GM12891 (cell line): Measurements from ENCODE around the gene ACKR2.

ENCODE experiments used
- DNase-seq: peaks from one replicate; pipeline ENCODE4 v3.0.0; 2011; ENCODE audit warnings: low spot score; ENCODE audit not compliant: insufficient read length
- FAIRE-seq: peaks from 2 replicates; lab custom pipeline; 2011; peaks lifted over from hg19 to GRCh38; lab: Jason Lieb, UNC
- PAX5 ChIP-seq: IDR thresholded peaks from 2 replicates; pipeline ENCODE4 v1.6.1; 2011; ENCODE audit warnings: low read length, moderate library complexity, mild to moderate bottlenecking; ENCODE audit not compliant: insufficient read depth, severe bottlenecking
- POLR2A ChIP-seq: IDR thresholded peaks from 2 replicates; pipeline ENCODE4 v1.6.1; 2011; ENCODE audit warnings: low read depth, low read length, control low read depth
- POLR2AphosphoS5 ChIP-seq: IDR thresholded peaks from 2 replicates; pipeline ENCODE4 v1.6.1; 2011; ENCODE audit warnings: low read depth, low read length, control low read depth
- POU2F2 ChIP-seq: IDR thresholded peaks from 2 replicates; pipeline ENCODE4 v1.6.1; 2011; ENCODE audit warnings: low read depth, mild to moderate bottlenecking, control low read depth, low read length, moderate library complexity
- SPI1 ChIP-seq: IDR thresholded peaks from 2 replicates; pipeline ENCODE4 v1.6.1; 2011; ENCODE audit warnings: low read depth, low read length, control low read depth
- TAF1 ChIP-seq: IDR thresholded peaks from 2 replicates; pipeline ENCODE4 v1.6.1; 2011; ENCODE audit warnings: low read depth, low read length, control low read depth

ACKR2 gene

GRCh38 chr3:42827654-42828053 lies 18.4 kb downstream of the ACKR2 start:
- DNase-seq (no peak), FAIRE-seq (no peak)
- TF ChIP-seq POLR2A (no peak), SPI1 (no peak), POU2F2 (no peak), TAF1 (no peak), PAX5 (no peak), POLR2AphosphoS5 (no peak)

- FAIRE-seq (no peak), DNase-seq (no peak)
- TF ChIP-seq POLR2A (no peak), SPI1 (no peak), POLR2AphosphoS5 (no peak), PAX5 (no peak), POU2F2 (no peak), TAF1 (no peak)
Observed at GRCh38 chr3:42829083-42829627, 19.9 kb downstream of the ACKR2 start.

GRCh38 chr3:42829628-42830436 lies 20.6 kb downstream of the ACKR2 start:
- TF ChIP-seq POLR2AphosphoS5 (no peak), POU2F2 (no peak), POLR2A (no peak), TAF1 (no peak), SPI1 (no peak), PAX5 (no peak)
- no peak for FAIRE-seq

GRCh38 chr3:42830437-42831320 lies 21.4 kb downstream of the ACKR2 start:
- DNase-seq = no peak
- TF ChIP-seq TAF1 = no peak
- no peak for TF ChIP-seq POLR2A
- TF ChIP-seq PAX5 = no peak
- TF ChIP-seq SPI1 = no peak
- no peak for TF ChIP-seq POLR2AphosphoS5
- no peak for TF ChIP-seq POU2F2
- FAIRE-seq = no peak

More at GRCh38 chr3:42829628-42830436, 20.6 kb downstream of the ACKR2 start:
- no peak for DNase-seq

GRCh38 chr3:42831321-42831713 lies 22.1 kb downstream of the ACKR2 start:
- FAIRE-seq (peak; percentile 59), DNase-seq (no peak)
- TF ChIP-seq POLR2AphosphoS5 (no peak), PAX5 (no peak), SPI1 (no peak), TAF1 (no peak), POU2F2 (no peak), POLR2A (no peak)

GRCh38 chr3:42836150-42837123 lies 27.2 kb downstream of the ACKR2 start:
- DNase-seq = no peak
- no peak for FAIRE-seq
- no peak for TF ChIP-seq TAF1
- no peak for TF ChIP-seq POLR2AphosphoS5
- no peak for TF ChIP-seq PAX5
- TF ChIP-seq SPI1 = no peak

- FAIRE-seq (no peak), DNase-seq (no peak)
- no peak for TF ChIP-seq TAF1
Observed at GRCh38 chr3:42838571-42838970, 29.3 kb downstream of the ACKR2 start.

- DNase-seq (peak; percentile 28), FAIRE-seq (peak; percentile 40)
- no peak for TF ChIP-seq POU2F2
- no peak for TF ChIP-seq SPI1
- no peak for TF ChIP-seq TAF1
- TF ChIP-seq POLR2A = no peak
- TF ChIP-seq PAX5 = no peak
Observed at GRCh38 chr3:42839616-42840015, 30.4 kb downstream of the ACKR2 start.

GRCh38 chr3:42841332-42841731 lies 32.1 kb downstream of the ACKR2 start:
- FAIRE-seq (no peak), DNase-seq (no peak)
- TF ChIP-seq PAX5 (no peak), POU2F2 (no peak), POLR2A (no peak), TAF1 (no peak), POLR2AphosphoS5 (no peak), SPI1 (no peak)
